K562 (cell line): ENCODE measurements around the gene MALAT1. TPM values are rescaled to one million over a fixed set of nuclear protein-coding genes. Genes with fewer than 3 reads are reported as not detected.
A peak's percentile ranks its signal among the peaks of the same experiment; 100 is the strongest.

ENCODE experiments used
- ATAC-seq: fragments of 200-7000 bp; cut with Tn5 transposase; 3 replicates; pipeline ENCODE4 v1.9.1; 2020; ENCODE audit warnings: moderate library complexity
- BruUV-seq: library from RNA; stranded (reverse); fragments of 400-500 nt; replicated peaks from 2 replicates; lab custom pipeline; 2021; lab: Mats Ljungman, UMichigan
- CTCF ChIA-PET: fragments of 300-600 bp; formaldehyde crosslinking; extraction: SDS; loops from one replicate; lab custom pipeline; 2021; ENCODE audit warnings: low intra/inter-chr PET ratio; lab: Yijun Ruan, JAX
- POLR2A ChIA-PET: fragments of 300-600, 350-650 bp; sonication (Branson Sonifier 250); formaldehyde crosslinking; extraction: SDS; loops from one replicate; lab custom pipeline; 2021; ENCODE audit warnings: antibody characterized with exemption, inconsistent platforms; lab: Yijun Ruan, JAX
- DNase-seq, 4 experiments: peaks; one replicate each; pipeline versions ENCODE4 v3.0.0 to v3.0.0-alpha.2; 2011 to 2018; ENCODE audit warnings: low spot score in 3 of 4, mixed read lengths in 3 of 4; ENCODE audit errors: extremely low read depth in 1 of 4
- FAIRE-seq: peaks from 2 replicates; lab custom pipeline; 2011; peaks lifted over from hg19 to GRCh38; lab: Jason Lieb, UNC
- H2AFZ ChIP-seq: 2 replicates; pipeline ENCODE4 v1.6.0; 2011; ENCODE audit warnings: low read depth, low read length, control low read depth, inconsistent platforms
- H3K27ac ChIP-seq: fragments of 200-600 bp; 3 replicates; pipeline ENCODE4 v1.8.0; 2011; ENCODE audit warnings: low read depth, mild to moderate bottlenecking, control low read depth, inconsistent platforms, low read length, moderate library complexity, mixed read lengths; ENCODE audit errors: extremely low read depth
- H3K27me3 ChIP-seq, 2 experiments: fragments of 300-600 bp in 1 of 2; 2 replicates in 1 of 2; 3 replicates in 1 of 2; pipeline versions ENCODE4 v1.6.0 to v1.8.0; 2011; ENCODE audit warnings: inconsistent platforms in 2 of 2, low read length in 2 of 2, mild to moderate bottlenecking in 1 of 2, mixed read lengths in 1 of 2, moderate library complexity in 1 of 2; ENCODE audit not compliant: control insufficient read depth in 2 of 2, insufficient read depth in 2 of 2
- H3K36me3 ChIP-seq: fragments of 300-600 bp; 3 replicates; pipeline ENCODE4 v1.8.0; 2011; ENCODE audit warnings: mild to moderate bottlenecking, low read length, inconsistent platforms; ENCODE audit not compliant: control insufficient read depth, insufficient read depth
- H3K4me1 ChIP-seq, 2 experiments: fragments of 200-600 bp in 1 of 2; replicated peaks in 1 of 2; 2 replicates in 1 of 2; 3 replicates in 1 of 2; pipeline versions ENCODE4 v1.5.1 to v1.8.0; 2011; ENCODE audit warnings: inconsistent platforms in 2 of 2, low read length in 2 of 2, mild to moderate bottlenecking in 1 of 2, mixed read lengths in 1 of 2, moderate library complexity in 1 of 2; ENCODE audit not compliant: control insufficient read depth in 2 of 2, insufficient read depth in 2 of 2
- H3K4me2 ChIP-seq: 2 replicates; pipeline ENCODE4 v1.6.1; 2011; ENCODE audit warnings: low read length, control low read depth, inconsistent platforms, mixed read lengths; ENCODE audit not compliant: insufficient read depth
- H3K4me3 ChIP-seq: fragments of 200-600 bp; sonication (generic), shearing (Covaris generic); 2 replicates; pipeline ENCODE4 v1.5.1; 2016; ENCODE audit warnings: control low read depth, inconsistent platforms
- H3K79me2 ChIP-seq: fragments of 200-600 bp; 3 replicates; pipeline ENCODE4 v1.8.0; 2011; ENCODE audit warnings: low read length, inconsistent platforms; ENCODE audit not compliant: control insufficient read depth, insufficient read depth
- H3K9ac ChIP-seq, 2 experiments: 2 replicates each; pipeline versions ENCODE4 v1.6.0 to v1.6.1; 2011; ENCODE audit warnings: low read depth in 2 of 2, low read length in 2 of 2, control low read depth in 1 of 2, inconsistent platforms in 1 of 2, mild to moderate bottlenecking in 1 of 2, mixed read lengths in 1 of 2; ENCODE audit not compliant: insufficient read depth in 1 of 2
- H3K9me1 ChIP-seq: one replicate; pipeline ENCODE4 v1.6.0; 2011; ENCODE audit warnings: inconsistent platforms, mild to moderate bottlenecking, low read length, moderate library complexity; ENCODE audit not compliant: control insufficient read depth, insufficient read depth
- H3K9me3 ChIP-seq: replicated peaks from 2 replicates; pipeline ENCODE4 v1.5.1; 2011; ENCODE audit warnings: low read depth, low read length, inconsistent platforms; ENCODE audit not compliant: control insufficient read depth, insufficient read depth
- H4K20me1 ChIP-seq: replicated peaks from 2 replicates; pipeline ENCODE4 v1.6.1; 2011; ENCODE audit warnings: low read length, inconsistent platforms, mixed read lengths; ENCODE audit not compliant: control insufficient read depth, insufficient read depth
- CREBBP ChIP-seq: IDR thresholded peaks from one replicate; pipeline ENCODE4 v1.6.1; 2012; ENCODE audit warnings: low read depth, mild to moderate bottlenecking, control low read depth, inconsistent platforms, low read length
- FOXJ3 ChIP-seq: sonication (generic); formaldehyde crosslinking; IDR thresholded peaks from 2 replicates; pipeline ENCODE4 v1.4.0; 2020; ENCODE audit warnings: mild to moderate bottlenecking, missing genetic modification reagents
- POLR2AphosphoS5 ChIP-seq: IDR thresholded peaks from 2 replicates; pipeline ENCODE4 v1.6.1; 2011; ENCODE audit warnings: mild to moderate bottlenecking, low read depth, low read length, moderate library complexity; ENCODE audit not compliant: control insufficient read depth, insufficient read depth
- RFX5 ChIP-seq: IDR thresholded peaks from 2 replicates; pipeline ENCODE4 v1.6.1; 2011; ENCODE audit warnings: low read depth, mild to moderate bottlenecking, improper control_type of control experiment, low read length
- ZBTB40 ChIP-seq, 2 experiments: fragments of 450-650 bp in 1 of 2; sonication (generic) in 1 of 2; formaldehyde crosslinking in 1 of 2; IDR thresholded peaks; 2 replicates each; pipeline versions ENCODE4 v1.7.1 to v1.9.0; 2016 to 2022; ENCODE audit warnings: inconsistent platforms in 1 of 2, mild to moderate bottlenecking in 1 of 2, missing genetic modification reagents in 1 of 2
- ZNF23 ChIP-seq: fragments of 250-450 bp; sonication (Bioruptor Pico); IDR thresholded peaks from 2 replicates; pipeline ENCODE4 v1.4.0; 2020; ENCODE audit warnings: mild to moderate bottlenecking
- ZNF717 ChIP-seq: fragments of 250-450 bp; sonication (Bioruptor Pico); IDR thresholded peaks from 2 replicates; pipeline ENCODE4 v1.5.0; 2021
- ZNF785 ChIP-seq: fragments of 250-450 bp; sonication (Bioruptor Pico); IDR thresholded peaks from 2 replicates; pipeline ENCODE4 v1.4.0; 2020; ENCODE audit warnings: mild to moderate bottlenecking
- WGBS: fragments of 100-300 bp; shearing (Covaris generic); methylation state at CpG from one replicate; pipeline ENCODE4 v1.1.6; 2016; ENCODE audit warnings: low coverage, mixed read lengths; ENCODE audit not compliant: insufficient coverage; ENCODE audit errors: missing lambda C conversion rate; 5-methylcytosine and 5-hydroxymethylcytosine counted together
- in situ Hi-C: fragments of 300-500 bp; cut with MboI; formaldehyde crosslinking; loops from 4 replicates; pipeline ENCODE4 v1.15.0; 2018; ENCODE audit warnings: inconsistent platforms, mixed read lengths
- intact Hi-C: fragments of 100-400 bp; cut with micrococcal nuclease; formaldehyde crosslinking; loops from 2 replicates; pipeline ENCODE4 v1.14.2; 2022
- polyA plus RNA-seq, 8 experiments: library from polyadenylated mRNA; depleted of rRNA in 4 of 8; stranded (reverse) in 5 of 8; unstranded in 3 of 8; fragments of >200 nt; fragmentation: Nextera tagmentation in 2 of 8; fragmentation: Illumina TruSeq in 1 of 8; extraction: Ambion mirVana in 2 of 8; extraction: Trizol in 1 of 8; gene quantifications; 2 replicates each; pipeline versions ENCODE4 v1.2.1 to v1.2.3, GENCODE V29; 2011 to 2014; ENCODE audit warnings: inconsistent platforms in 1 of 8, missing spikeins in 1 of 8
- total RNA-seq, 7 experiments: library from RNA; depleted of rRNA in 6 of 7; stranded (reverse); fragments of >200 nt in 6 of 7; fragmentation: Illumina TruSeq in 2 of 7; extraction: Trizol in 2 of 7; gene quantifications; 2 replicates each; pipeline versions ENCODE4 v1.2.1 to v1.2.3, GENCODE V29; 2011 to 2021; ENCODE audit warnings: low replicate concordance in 1 of 7

MALAT1 gene
- total and polyA plus RNA-seq, 9 of the 15 experiments (the other 6 are each of a cell fraction or from before 2014, with no cell fraction given) = 363 to 8,715 (median 2,351) TPM

DNA sequence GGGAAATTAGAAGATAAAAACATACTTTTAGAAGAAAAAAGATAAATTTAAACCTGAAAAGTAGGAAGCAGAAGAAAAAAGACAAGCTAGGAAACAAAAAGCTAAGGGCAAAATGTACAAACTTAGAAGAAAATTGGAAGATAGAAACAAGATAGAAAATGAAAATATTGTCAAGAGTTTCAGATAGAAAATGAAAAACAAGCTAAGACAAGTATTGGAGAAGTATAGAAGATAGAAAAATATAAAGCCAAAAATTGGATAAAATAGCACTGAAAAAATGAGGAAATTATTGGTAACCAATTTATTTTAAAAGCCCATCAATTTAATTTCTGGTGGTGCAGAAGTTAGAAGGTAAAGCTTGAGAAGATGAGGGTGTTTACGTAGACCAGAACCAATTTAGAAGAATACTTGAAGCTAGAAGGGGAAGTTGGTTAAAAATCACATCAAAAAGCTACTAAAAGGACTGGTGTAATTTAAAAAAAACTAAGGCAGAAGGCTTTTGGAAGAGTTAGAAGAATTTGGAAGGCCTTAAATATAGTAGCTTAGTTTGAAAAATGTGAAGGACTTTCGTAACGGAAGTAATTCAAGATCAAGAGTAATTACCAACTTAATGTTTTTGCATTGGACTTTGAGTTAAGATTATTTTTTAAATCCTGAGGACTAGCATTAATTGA lies 1.0 kb downstream of the MALAT1 start:
- 0% methylated on average over 3 of the region's 3 CpGs for WGBS
- Histone ChIP-seq H3K4me2 (peak overlapping the region; percentile 94), H4K20me1 (peaks cover 57% of the 10 kb centered on the region), H3K9me1 (no peaks in the 10 kb centered on the region), H3K4me1 (peaks cover 14 to 15% of the 10 kb centered on the region in 2 experiments; a peak in 3 of 5 replicates), H3K4me3 (peak overlapping the region; percentile 84), H3K79me2 (peaks cover 95% of the 10 kb centered on the region), H3K36me3 (peaks cover 58% of the 10 kb centered on the region), H2AFZ (no peak overlapping the region), H3K9me3 (no peaks in the 10 kb centered on the region), H3K27me3 (no peaks in the 10 kb centered on the region), H3K27ac (peak overlapping the region; percentile 99), H3K9ac (peak overlapping the region; percentile 100)
- FAIRE-seq (no peak), DNase-seq (no peak), ATAC-seq (no peak)
- ChIA-PET POLR2A (interaction anchor here (0.6 to 27.6 kb wide), 101 partner anchors 9 to 1196 kb away, joined by 3 to 2118 read pairs (median 6); partner anchors contain the start of genes CAPN1, CCDC85B, CDC42EP2 and DPF2), CTCF (no interaction called here)
- in situ Hi-C loops = no loop called here
- no TSS peak for BruUV-seq
- intact Hi-C loops = no loop called here
- peak; percentile 13; the same call in 1 of the 2 replicates for TF ChIP-seq ZNF717 (CRISPR knock-in tag)
- TF ChIP-seq RFX5 = 0 out of 2 replicates have a peak, but pooled peaks have one; percentile 7
- TF ChIP-seq ZNF785 = no peak
- TF ChIP-seq FOXJ3 (CRISPR knock-in tag) = no peak
- peak; percentile 11; the same call in 1 of the 2 replicates for TF ChIP-seq POLR2AphosphoS5
- 0 out of 2 replicates have a peak, but pooled peaks have one; percentile 17 for TF ChIP-seq ZNF23 (CRISPR knock-in tag)
- TF ChIP-seq CREBBP = no peak
- no peak for TF ChIP-seq ZBTB40 (IDR thresholded peaks at IDR 0.05)
- TF ChIP-seq ZBTB40 (CRISPR knock-in tag; IDR thresholded peaks at IDR 0.05) = 0 out of 2 replicates have a peak, but pooled peaks have one; percentile 3
